ENCODE results near the gene PAPSS2. TPM values are rescaled to one million over a fixed set of nuclear protein-coding genes. Genes with fewer than 3 reads are reported as not detected.

PAPSS2 gene
- total RNA-seq, 1 experiment from 2014 or later = 25.8 TPM

DNA sequence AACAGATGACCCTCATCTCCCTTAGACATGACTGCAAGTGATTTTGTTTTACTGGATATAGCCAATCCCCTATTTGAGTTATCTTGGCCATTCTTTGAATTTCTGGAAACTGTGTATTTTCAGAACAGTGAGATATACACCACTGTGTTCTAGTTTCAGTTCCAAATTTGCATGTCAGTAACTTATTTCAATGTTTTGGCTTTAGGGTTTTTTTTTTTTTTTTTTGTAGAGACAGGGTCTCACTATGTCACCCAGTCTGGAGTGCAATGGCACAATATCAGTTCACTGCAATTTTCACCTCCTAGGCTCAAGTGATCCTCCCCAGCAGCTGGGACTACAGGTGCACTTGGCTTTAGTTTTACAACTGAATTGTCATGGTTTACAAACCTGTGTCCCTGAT is 91.1 kb downstream of the PAPSS2 start:
- no peak for DNase-seq
- Histone ChIP-seq H3K4me3 (ENCODE audit: insufficient read depth, low read depth, low read length) (no peak overlapping the region), H3K27me3 (ENCODE audit: control insufficient read depth, insufficient read depth, low read length) (no peaks in the 10 kb centered on the region), H3K36me3 (replicated peaks; ENCODE audit: control insufficient read depth, insufficient read depth, low read length) (peaks cover 3% of the 10 kb centered on the region; the same call in 1 of the 2 replicates)

DNA sequence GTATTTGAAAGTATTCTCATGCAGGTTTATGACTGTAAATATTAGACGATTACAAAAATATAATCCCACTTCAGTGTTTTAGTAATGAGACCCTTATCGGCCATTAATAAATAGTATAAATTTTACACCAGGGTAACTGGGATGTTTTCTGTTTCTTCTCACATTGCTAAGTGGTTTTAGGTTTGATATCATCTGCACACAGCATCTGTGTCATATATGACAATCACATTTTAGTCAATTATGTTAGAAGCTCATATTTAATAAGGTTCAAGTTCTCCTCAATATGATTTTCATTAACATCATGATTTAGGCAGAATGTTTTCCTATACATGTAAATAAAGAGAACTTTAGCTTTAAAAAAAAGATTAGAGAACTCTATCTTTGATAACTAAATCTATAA is 91.6 kb downstream of the PAPSS2 start:
- no peak for DNase-seq
- H3K4me3 ChIP-seq (ENCODE audit: insufficient read depth, low read depth, low read length) = no peak overlapping the region
- H3K27me3 ChIP-seq (ENCODE audit: control insufficient read depth, insufficient read depth, low read length) = no peaks in the 10 kb centered on the region
- H3K36me3 ChIP-seq (replicated peaks; ENCODE audit: control insufficient read depth, insufficient read depth, low read length) = peaks cover 3% of the 10 kb centered on the region; the same call in 1 of the 2 replicates

DNA sequence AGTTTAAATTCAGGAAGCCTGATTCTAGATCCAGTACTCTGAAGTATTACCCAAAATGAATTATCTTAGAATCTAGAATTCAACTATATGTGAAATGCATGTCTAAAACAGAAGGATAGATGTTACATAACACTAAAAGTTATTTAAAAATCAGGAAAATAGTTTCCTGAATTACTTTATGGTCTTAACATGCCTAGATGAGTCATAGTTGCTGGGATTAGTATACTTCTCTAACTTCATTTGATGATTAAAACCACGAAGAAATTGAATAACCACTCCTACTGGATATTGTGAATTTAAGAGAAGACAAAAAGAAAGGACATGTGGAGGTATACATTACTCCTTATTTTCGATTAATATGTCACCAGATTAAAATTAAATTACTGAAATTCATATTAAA is 92.9 kb downstream of the PAPSS2 start:
- DNase-seq = no peak
- Histone ChIP-seq H3K27me3 (ENCODE audit: control insufficient read depth, insufficient read depth, low read length) (no peaks in the 10 kb centered on the region), H3K4me3 (ENCODE audit: insufficient read depth, low read depth, low read length) (no peak overlapping the region), H3K36me3 (replicated peaks; ENCODE audit: control insufficient read depth, insufficient read depth, low read length) (peaks cover 3% of the 10 kb centered on the region; the same call in 1 of the 2 replicates)

GRCh38 chr10:87753995-87754866 is 94.6 kb downstream of the PAPSS2 start:
- DNase-seq = no peak
- H3K36me3 ChIP-seq (replicated peaks; ENCODE audit: control insufficient read depth, insufficient read depth, low read length) = peaks cover 3% of the 10 kb centered on the region; the same call in 1 of the 2 replicates

GRCh38 chr10:87757685-87758084 is 98.0 kb downstream of the PAPSS2 start:
- peaks cover 3% of the 10 kb centered on the region; the same call in 1 of the 2 replicates for H3K36me3 ChIP-seq (replicated peaks; ENCODE audit: control insufficient read depth, insufficient read depth, low read length)
- no peak overlapping the region for H3K4me3 ChIP-seq (ENCODE audit: insufficient read depth, low read depth, low read length)
- H3K27me3 ChIP-seq (ENCODE audit: control insufficient read depth, insufficient read depth, low read length) = no peaks in the 10 kb centered on the region
- no peak for DNase-seq

More at GRCh38 chr10:87753995-87754866, 94.6 kb downstream of the PAPSS2 start:
- Histone ChIP-seq H3K27me3 (ENCODE audit: control insufficient read depth, insufficient read depth, low read length) (no peaks in the 10 kb centered on the region), H3K4me3 (ENCODE audit: insufficient read depth, low read depth, low read length) (no peak overlapping the region)

DNA sequence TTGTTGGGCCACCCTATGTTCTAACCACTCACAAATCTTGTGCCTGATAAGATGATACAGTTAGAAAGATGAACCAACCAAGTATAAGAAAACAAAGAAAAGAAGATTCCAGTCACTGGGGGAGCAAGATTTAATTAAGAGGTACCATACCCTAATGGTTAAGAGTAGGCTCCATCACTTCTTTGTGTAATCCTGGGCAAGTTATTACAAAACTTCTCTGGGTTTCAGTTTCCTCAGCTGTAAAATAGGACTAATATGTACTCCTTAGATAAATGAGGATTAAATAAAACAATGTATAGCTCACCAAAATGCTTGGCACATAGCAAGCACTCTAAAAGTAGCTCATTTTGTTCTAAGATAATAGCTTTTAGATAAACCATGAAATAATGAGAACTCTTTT is 99.9 kb downstream of the PAPSS2 start:
- H3K4me3 ChIP-seq (ENCODE audit: insufficient read depth, low read depth, low read length) = no peak overlapping the region
- no peaks in the 10 kb centered on the region for H3K27me3 ChIP-seq (ENCODE audit: control insufficient read depth, insufficient read depth, low read length)
- DNase-seq = no peak
- H3K36me3 ChIP-seq (replicated peaks; ENCODE audit: control insufficient read depth, insufficient read depth, low read length) = peaks cover 2% of the 10 kb centered on the region; the same call in 1 of the 2 replicates

- H3K4me3 ChIP-seq (ENCODE audit: insufficient read depth, low read depth, low read length) = no peak overlapping the region
- DNase-seq = no peak
- no peaks in the 10 kb centered on the region for H3K27me3 ChIP-seq (ENCODE audit: control insufficient read depth, insufficient read depth, low read length)
- H3K36me3 ChIP-seq (replicated peaks; ENCODE audit: control insufficient read depth, insufficient read depth, low read length) = no peaks in the 10 kb centered on the region
These were observed 100.7 kb downstream of the PAPSS2 start for GRCh38 chr10:87760195-87760905.

GRCh38 chr10:87761153-87761552 is 101.5 kb downstream of the PAPSS2 start:
- DNase-seq = no peak
- Histone ChIP-seq H3K36me3 (replicated peaks; ENCODE audit: control insufficient read depth, insufficient read depth, low read length) (no peaks in the 10 kb centered on the region; the same call in 1 of the 2 replicates), H3K4me3 (ENCODE audit: insufficient read depth, low read depth, low read length) (no peak overlapping the region), H3K27me3 (ENCODE audit: control insufficient read depth, insufficient read depth, low read length) (no peaks in the 10 kb centered on the region)

- no peaks in the 10 kb centered on the region for H3K27me3 ChIP-seq (ENCODE audit: control insufficient read depth, insufficient read depth, low read length)
- no peak for DNase-seq
- H3K4me3 ChIP-seq (ENCODE audit: insufficient read depth, low read depth, low read length) = no peak overlapping the region
- no peaks in the 10 kb centered on the region; the same call in 1 of the 2 replicates for H3K36me3 ChIP-seq (replicated peaks; ENCODE audit: control insufficient read depth, insufficient read depth, low read length)
These were observed 102.2 kb downstream of the PAPSS2 start for GRCh38 chr10:87761892-87762291.

GRCh38 chr10:87763086-87763861 is 103.6 kb downstream of the PAPSS2 start:
- no peak for DNase-seq

DNA sequence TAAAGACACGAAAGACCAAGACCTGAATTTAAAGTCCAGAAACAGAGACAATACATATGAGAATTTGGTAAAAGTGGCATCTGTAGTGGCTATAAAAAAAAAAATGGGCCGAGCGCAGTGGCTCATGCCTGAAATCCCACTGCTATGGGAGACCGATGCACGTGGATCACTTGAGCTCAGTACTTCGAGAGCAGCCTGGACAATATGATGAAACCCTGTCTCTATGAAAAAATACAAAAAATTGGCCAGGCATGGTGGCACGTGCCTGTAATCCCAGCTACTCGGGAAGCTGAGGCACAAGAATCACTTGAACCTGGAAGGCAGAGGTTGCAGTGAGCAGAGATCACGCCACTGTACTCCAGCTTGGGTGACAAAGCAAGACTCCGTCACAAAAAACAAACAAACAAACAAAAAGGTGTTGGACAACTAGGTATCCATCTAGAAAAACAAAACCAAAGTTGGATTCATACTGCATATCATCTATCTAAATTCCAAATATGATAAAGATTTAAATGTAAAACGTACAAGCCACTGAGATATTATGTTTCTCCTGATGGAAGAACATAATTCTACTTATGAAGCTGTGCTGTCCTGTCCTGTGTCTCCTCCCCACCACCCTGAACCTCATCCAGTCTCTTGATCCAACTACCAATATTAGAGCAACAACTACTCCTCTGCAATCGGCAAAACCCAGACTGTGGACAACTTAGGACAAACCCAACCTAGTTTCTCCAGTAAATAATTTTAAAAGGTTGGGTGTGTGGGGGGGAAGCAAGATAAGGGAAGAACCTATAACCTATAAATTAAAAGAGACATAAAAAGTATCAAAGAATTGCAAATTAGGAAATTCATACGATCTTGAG is 104.6 kb downstream of the PAPSS2 start:
- Histone ChIP-seq H3K36me3 (replicated peaks; ENCODE audit: control insufficient read depth, insufficient read depth, low read length) (peaks cover 2% of the 10 kb centered on the region), H3K27me3 (ENCODE audit: control insufficient read depth, insufficient read depth, low read length) (no peaks in the 10 kb centered on the region), H3K4me3 (ENCODE audit: insufficient read depth, low read depth, low read length) (no peak overlapping the region)
- no peak for DNase-seq

More at GRCh38 chr10:87763086-87763861, 103.6 kb downstream of the PAPSS2 start:
- no peaks in the 10 kb centered on the region; the same call in 1 of the 2 replicates for H3K36me3 ChIP-seq (replicated peaks; ENCODE audit: control insufficient read depth, insufficient read depth, low read length)
- no peak overlapping the region for H3K4me3 ChIP-seq (ENCODE audit: insufficient read depth, low read depth, low read length)
- H3K27me3 ChIP-seq (ENCODE audit: control insufficient read depth, insufficient read depth, low read length) = no peaks in the 10 kb centered on the region

GRCh38 chr10:87765666-87766376 is 106.1 kb downstream of the PAPSS2 start:
- no peaks in the 10 kb centered on the region for H3K27me3 ChIP-seq (ENCODE audit: control insufficient read depth, insufficient read depth, low read length)
- no peak overlapping the region for H3K4me3 ChIP-seq (ENCODE audit: insufficient read depth, low read depth, low read length)
- no peak for DNase-seq
- peaks cover 2% of the 10 kb centered on the region for H3K36me3 ChIP-seq (replicated peaks; ENCODE audit: control insufficient read depth, insufficient read depth, low read length)

DNA sequence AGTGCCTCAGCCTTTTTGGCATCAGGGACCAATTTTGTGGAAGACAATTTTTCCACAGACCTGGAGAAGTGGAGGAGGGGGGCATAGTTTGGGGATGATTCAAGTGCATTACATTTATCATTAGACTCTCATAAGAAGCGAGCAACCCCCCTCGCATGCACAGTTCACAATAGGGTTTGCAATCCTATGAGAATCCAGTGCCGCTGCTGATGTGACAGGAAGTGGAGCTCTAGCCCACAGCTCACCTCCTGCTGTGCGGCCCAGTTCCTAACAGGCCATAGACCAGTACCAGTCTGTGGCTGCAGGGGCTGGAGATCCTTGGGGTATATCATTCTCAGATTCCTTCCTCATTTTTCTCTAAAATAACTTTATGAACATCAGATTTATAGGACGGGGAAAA is 107.6 kb downstream of the PAPSS2 start:
- no peak for DNase-seq

More for the DNA sequence above, 107.6 kb downstream of the PAPSS2 start:
- Histone ChIP-seq H3K27me3 (ENCODE audit: control insufficient read depth, insufficient read depth, low read length) (no peaks in the 10 kb centered on the region; the same call in 1 of the 2 replicates), H3K4me3 (ENCODE audit: insufficient read depth, low read depth, low read length) (no peak overlapping the region), H3K36me3 (replicated peaks; ENCODE audit: control insufficient read depth, insufficient read depth, low read length) (peaks cover 2% of the 10 kb centered on the region)
